Ascending aorta (tissue), 2 donors: ENCODE data around the gene EIF5A2. TPM values are rescaled to one million over a fixed set of nuclear protein-coding genes. Genes with fewer than 3 reads are reported as not detected.

Experiments
- DNase-seq, 2 donors: peaks; one replicate each; pipeline ENCODE4 v3.0.0-alpha.2; 2019; ENCODE audit warnings: low spot score in 2 of 2
- H3K27ac ChIP-seq, 2 donors: fragments of 200-600 bp; sonication (generic); one replicate each; pipeline ENCODE4 v1.5.1; 2016 to 2017; ENCODE audit warnings: mild to moderate bottlenecking in 1 of 2
- H3K27me3 ChIP-seq: fragments of 200-600 bp; sonication (generic); one replicate; pipeline ENCODE4 v1.5.1; 2017
- H3K36me3 ChIP-seq, 2 donors: fragments of 200-600 bp; sonication (generic); one replicate each; pipeline ENCODE4 v1.5.1; 2016
- H3K4me1 ChIP-seq, 2 donors: fragments of 200-600 bp; sonication (generic); one replicate each; pipeline ENCODE4 v1.5.1; 2016 to 2017; ENCODE audit warnings: mild to moderate bottlenecking in 1 of 2
- H3K4me3 ChIP-seq, 2 donors: fragments of 200-600 bp; sonication (generic); one replicate each; pipeline ENCODE4 v1.5.1; 2016 to 2017; ENCODE audit warnings: mild to moderate bottlenecking in 1 of 2
- H3K9me3 ChIP-seq, 2 donors: fragments of 200-600 bp; sonication (generic); one replicate each; pipeline ENCODE4 v1.5.1; 2016
- CTCF ChIP-seq, 3 experiments: fragments of 200-600 bp in 2 of 3; fragments of 450-650 bp in 1 of 3; sonication (generic) in 2 of 3; IDR thresholded peaks; one replicate each; pipeline ENCODE4 v1.5.1; 2016 to 2019; ENCODE audit warnings: antibody characterized with exemption in 3 of 3, mild to moderate bottlenecking in 1 of 3, moderate library complexity in 1 of 3
- intact Hi-C: fragments of 100-400 bp; cut with DNase I; formaldehyde crosslinking; loops from one replicate; pipeline ENCODE4 v1.15.1; 2023
- total RNA-seq: library from RNA; depleted of rRNA; stranded (reverse); fragments of >200 nt; gene quantifications from one replicate; pipeline ENCODE4 v1.1.0, GENCODE V29; 2016

EIF5A2 gene
- total RNA-seq, 1 donor from 2014 or later: 28.6 TPM

- intact Hi-C loops: no loop called here
- Histone ChIP-seq H3K4me1 (no peaks in the 10 kb centered on the region), H3K4me3 (no peak overlapping the region), H3K36me3 (no peaks in the 10 kb centered on the region), H3K9me3 (peaks cover 10 to 27% of the 10 kb centered on the region in 2 donors), H3K27ac (no peak overlapping the region), H3K27me3 (no peaks in the 10 kb centered on the region)
- TF ChIP-seq CTCF (IDR thresholded peaks at IDR 0.05): no peak
- DNase-seq: no peak
Measured at GRCh38 chr3:170914212-170914611, 5.8 kb upstream of the EIF5A2 start.

GRCh38 chr3:170911051-170911450 is 2.6 kb upstream of the EIF5A2 start:
- H3K27ac ChIP-seq: no peak overlapping the region
- H3K4me1 ChIP-seq: peaks cover 0 to 6% of the 10 kb centered on the region in 2 donors
- H3K4me3 ChIP-seq: no peak overlapping the region
- DNase-seq: no peak
- peaks cover 15 to 23% of the 10 kb centered on the region in 2 donors for H3K9me3 ChIP-seq
- H3K27me3 ChIP-seq: no peaks in the 10 kb centered on the region
- H3K36me3 ChIP-seq: no peaks in the 10 kb centered on the region
- intact Hi-C loops: no loop called here
- TF ChIP-seq CTCF (IDR thresholded peaks at IDR 0.05): no peak

GRCh38 chr3:170910542-170910941 is 2.1 kb upstream of the EIF5A2 start:
- no peaks in the 10 kb centered on the region for H3K27me3 ChIP-seq
- no peak overlapping the region for H3K4me3 ChIP-seq
- peaks cover 15 to 23% of the 10 kb centered on the region in 2 donors for H3K9me3 ChIP-seq
- no peak for TF ChIP-seq CTCF (IDR thresholded peaks at IDR 0.05)
- no peak overlapping the region for H3K27ac ChIP-seq
- DNase-seq: no peak
- H3K36me3 ChIP-seq: no peaks in the 10 kb centered on the region
- intact Hi-C loops: no loop called here
- peaks cover 0 to 6% of the 10 kb centered on the region in 2 donors for H3K4me1 ChIP-seq

GRCh38 chr3:170909129-170909903 is 879 bp upstream of the EIF5A2 start:
- Histone ChIP-seq H3K4me3 (peak overlapping the region; percentile 86 to 95), H3K9me3 (peaks cover 15 to 23% of the 10 kb centered on the region in 2 donors), H3K4me1 (peaks cover 0 to 6% of the 10 kb centered on the region in 2 donors), H3K27me3 (no peaks in the 10 kb centered on the region), H3K36me3 (no peaks in the 10 kb centered on the region), H3K27ac (peak overlapping the region; percentile 79 to 85)
- DNase-seq: no peak
- TF ChIP-seq CTCF (IDR thresholded peaks at IDR 0.05): no peak
- intact Hi-C loops: loop anchor here (2.0 to 5.0 kb wide), 2 partner anchors 39 to 167 kb away; partner anchors contain the start of gene RPL22L1

- TF ChIP-seq CTCF (IDR thresholded peaks at IDR 0.05): no peak
- Histone ChIP-seq H3K36me3 (no peaks in the 10 kb centered on the region), H3K27me3 (no peaks in the 10 kb centered on the region), H3K27ac (peak overlapping the region; percentile 79 to 85), H3K4me1 (peaks cover 0 to 6% of the 10 kb centered on the region in 2 donors), H3K4me3 (peak overlapping the region; percentile 86 to 95), H3K9me3 (peaks cover 15 to 23% of the 10 kb centered on the region in 2 donors)
- intact Hi-C loops: loop anchor here (1.0 to 5.0 kb wide), 3 partner anchors 37 to 551 kb away; partner anchors contain the start of gene RPL22L1
- no peak for DNase-seq
Measured at GRCh38 chr3:170907637-170908234, 701 bp downstream of the EIF5A2 start.
